HG03066 (cell line): ENCODE results near the gene THEMIS2.
"Not testable (repeated sequence)": the region's sequence is repeated elsewhere in the genome, so short reads cannot be mapped to it uniquely, and the experiment has no call there.

ENCODE experiments used
- ATAC-seq: cut with Tn5 transposase; IDR thresholded peaks from one replicate; pipeline ENCODE4 v1.9.1; 2021; ENCODE audit warnings: low read depth; ENCODE audit not compliant: unreplicated experiment

Gene THEMIS2

DNA sequence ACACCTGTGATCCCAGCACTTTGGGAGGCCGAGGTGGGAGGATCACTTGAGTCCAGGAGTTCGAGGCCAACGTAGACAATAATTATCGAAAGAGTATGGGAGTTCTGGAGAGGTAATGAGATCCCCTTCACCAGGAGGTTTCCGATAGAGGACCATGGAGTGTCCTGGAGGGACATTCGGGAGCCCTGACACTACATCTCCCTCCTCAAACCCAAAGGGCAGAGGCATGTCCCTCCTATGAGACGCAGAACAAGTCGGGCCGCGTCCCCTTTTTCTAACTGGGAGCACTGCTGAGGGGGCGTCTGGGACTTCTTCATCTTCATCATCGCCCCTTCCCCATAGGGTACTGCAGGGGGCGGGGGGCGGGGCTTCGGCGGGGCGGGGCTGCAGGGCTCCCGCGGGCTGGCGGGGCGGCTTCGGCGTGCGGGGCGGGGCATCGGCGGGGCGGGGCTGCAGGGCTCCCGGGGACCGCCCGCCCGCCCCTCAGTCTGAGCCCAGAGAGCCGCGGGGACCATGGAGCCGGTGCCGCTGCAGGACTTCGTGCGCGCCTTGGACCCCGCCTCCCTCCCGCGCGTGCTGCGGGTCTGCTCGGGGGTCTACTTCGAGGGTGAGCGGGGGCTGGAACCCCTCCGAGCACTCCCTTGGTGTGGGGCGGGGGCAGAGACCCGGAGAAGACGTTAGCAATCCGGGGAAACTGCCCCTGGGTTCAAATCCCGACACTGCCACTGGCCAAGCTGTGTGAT lies at the start of gene THEMIS2:
THEMIS2 (plus strand) TSS at position 486 of the 743 bp plus-strand sequence; CDS start at position 514, 28 bp downstream.
- ATAC-seq = no peak

GRCh38 chr1:27823784-27824183 lies 48.6 kb upstream of the THEMIS2 start:
- ATAC-seq = no peak

GRCh38 chr1:27824411-27824810 lies 47.9 kb upstream of the THEMIS2 start:
- no peak for ATAC-seq

- not testable (repeated sequence) for ATAC-seq
Observed at GRCh38 chr1:27829339-27829960, 42.9 kb upstream of the THEMIS2 start.

DNA sequence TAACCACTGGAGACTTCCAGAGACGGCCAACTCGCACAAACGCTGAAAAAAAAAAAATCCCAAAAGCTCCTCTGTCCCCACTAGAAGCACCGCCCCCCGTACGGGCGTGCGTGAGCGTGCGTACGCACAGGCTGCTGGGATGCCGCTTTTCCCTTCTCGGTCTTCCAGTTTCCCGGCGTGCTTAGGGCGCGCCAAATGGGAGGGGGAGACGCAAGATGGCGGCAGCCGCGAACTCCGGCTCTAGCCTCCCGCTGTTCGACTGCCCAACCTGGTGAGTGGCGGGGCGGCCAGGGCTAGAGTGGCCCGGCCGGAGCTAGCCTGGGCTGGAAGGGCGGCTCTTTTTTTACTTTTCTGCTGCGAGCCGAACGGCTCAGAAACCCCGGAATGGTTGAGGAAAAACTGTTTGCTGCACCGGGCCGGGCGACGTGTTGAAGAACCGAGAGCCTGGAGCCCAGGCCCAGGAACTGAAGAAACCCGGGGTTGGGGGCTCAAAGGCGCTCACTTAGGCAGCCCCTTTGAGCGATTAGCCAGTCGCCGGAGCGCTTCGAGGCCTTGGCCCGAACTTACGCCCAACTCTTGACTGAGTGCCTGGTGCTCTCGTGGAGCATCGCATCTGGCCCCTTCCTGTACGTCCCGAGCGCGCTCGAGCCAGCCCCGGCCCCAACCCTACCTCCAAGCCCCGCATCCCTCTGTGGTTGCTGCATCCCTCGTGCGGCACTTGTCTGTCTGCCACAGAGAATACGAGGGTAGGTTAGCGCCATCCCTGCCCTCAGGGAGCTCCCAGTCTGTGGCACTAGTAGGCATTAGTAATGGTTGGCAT lies 41.5 kb upstream of the THEMIS2 start, which contains the start of gene PPP1R8:
PPP1R8 (plus strand) TSS at position 162 of the 820 bp plus-strand sequence; CDS start at position 216, 54 bp downstream.
- ATAC-seq = peak; percentile 91

DNA sequence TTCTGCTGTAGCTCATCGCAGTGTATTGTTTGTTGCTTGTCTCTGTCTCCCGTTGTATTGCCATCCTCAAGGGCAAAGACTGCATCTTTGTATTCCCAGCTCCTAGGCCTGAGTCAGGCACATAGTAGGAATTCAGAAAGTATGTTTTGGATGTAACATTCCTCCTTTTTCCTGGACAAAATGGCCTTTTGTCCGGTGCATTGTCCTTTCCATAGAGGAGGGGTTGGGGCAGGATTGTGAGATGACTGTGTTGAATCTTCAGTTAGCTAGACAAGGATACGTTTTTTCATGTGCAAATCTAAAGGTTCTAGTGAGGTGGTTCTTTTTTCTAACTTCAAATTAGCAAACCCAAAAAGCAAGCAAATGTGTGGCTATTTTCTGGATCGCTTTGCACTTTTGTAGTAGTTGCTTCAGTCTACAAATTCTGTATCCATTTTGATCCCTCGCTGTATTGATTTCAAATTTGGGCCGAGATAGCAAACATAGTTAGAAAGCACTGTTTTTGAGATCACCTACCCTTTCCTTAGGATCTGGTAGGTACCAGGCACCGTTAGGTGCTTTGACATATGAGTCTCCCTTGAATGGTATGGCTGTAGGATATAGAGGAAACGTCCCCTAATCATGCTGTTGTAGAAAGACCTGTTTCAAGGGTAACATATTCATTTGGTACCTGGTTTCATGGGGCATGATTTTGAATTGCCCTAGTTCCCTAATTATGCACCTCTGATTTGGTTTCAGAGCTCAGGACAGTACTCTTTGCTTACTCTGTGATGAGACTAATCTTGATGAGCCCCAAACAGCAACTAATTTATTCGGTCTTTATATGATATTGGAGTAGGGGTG lies 40.6 kb upstream of the THEMIS2 start:
- no peak for ATAC-seq

DNA sequence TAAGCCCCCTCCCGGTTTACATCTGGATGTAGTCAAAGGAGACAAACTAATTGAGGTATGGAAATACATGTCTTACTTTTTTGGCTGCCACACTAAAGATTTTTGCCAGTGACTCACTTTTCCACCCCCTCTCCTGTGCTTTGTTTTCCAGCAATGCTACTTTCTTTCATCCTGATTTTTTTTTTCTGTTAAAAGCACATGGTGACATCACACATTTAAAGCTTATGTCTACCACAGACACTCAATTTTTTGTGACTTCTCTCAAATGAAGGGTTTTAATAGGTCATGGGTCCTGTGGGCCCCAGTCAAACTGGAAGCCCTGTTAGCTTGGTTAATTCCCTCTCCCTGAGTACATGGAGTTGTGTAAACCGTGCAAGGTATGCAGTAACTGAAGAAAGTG lies 39.6 kb upstream of the THEMIS2 start:
- ATAC-seq = no peak

- no peak for ATAC-seq
Observed at GRCh38 chr1:27833470-27833869, 38.9 kb upstream of the THEMIS2 start.

GRCh38 chr1:27835046-27835445 lies 37.3 kb upstream of the THEMIS2 start:
- no peak for ATAC-seq

GRCh38 chr1:27835501-27835900 lies 36.8 kb upstream of the THEMIS2 start:
- ATAC-seq = no peak

GRCh38 chr1:27849951-27850350 lies 22.4 kb upstream of the THEMIS2 start:
- no peak for ATAC-seq

DNA sequence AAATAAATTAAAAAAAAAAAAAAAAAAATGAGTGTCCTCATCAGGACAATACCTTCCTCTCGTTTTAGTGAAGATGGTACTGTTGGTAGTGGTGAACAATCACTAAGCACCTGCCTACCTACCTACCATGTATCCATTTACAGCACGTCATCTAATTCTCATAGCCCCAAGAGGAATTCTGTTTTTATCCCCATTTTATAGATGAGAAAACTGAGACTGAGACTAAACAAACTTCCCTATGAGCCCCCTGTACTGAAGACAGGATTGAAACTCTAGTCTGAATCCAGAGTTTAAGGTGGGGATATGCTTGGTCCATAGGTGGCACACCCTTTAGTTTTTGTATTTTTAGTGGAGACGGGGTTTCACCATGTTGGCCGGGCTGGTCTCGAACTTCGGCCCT lies 17.3 kb upstream of the THEMIS2 start:
- no peak for ATAC-seq

DNA sequence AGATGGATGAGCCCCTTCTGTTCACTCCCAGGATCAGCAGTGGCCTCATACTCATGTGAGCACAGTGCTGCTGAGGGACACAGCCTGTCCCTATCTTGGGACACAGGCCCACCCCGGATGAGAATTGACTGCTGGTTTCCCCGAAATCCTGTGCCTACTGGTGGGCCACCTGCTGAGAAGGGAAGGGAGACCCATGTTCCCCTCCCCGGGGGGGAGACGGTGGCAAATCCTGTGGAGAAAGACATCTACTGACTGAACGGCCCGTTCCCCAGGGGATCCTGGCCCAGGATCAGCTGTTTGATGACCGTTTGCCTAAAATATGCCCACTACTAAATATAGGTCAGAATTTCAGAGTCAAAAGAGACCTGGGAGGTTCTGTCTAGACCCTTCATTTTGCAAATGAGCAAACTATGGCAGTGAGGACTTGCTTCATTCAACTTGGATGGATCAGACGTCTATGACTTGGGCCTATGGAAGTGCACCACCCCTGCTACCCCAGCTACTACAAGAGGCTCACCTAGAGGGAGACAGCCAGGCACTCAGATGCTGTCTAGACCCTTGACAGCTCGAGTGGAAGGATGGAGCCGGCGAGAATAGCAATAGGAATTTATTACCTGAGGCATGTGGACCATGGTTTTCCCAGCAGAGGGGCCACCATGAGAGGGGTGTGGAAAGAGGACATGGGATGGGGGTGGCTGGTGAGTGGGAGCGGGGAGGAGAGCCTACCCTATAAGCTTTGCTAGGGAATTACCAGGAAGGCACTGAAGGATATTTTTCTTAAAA lies 15.6 kb upstream of the THEMIS2 start:
- ATAC-seq = no peak

DNA sequence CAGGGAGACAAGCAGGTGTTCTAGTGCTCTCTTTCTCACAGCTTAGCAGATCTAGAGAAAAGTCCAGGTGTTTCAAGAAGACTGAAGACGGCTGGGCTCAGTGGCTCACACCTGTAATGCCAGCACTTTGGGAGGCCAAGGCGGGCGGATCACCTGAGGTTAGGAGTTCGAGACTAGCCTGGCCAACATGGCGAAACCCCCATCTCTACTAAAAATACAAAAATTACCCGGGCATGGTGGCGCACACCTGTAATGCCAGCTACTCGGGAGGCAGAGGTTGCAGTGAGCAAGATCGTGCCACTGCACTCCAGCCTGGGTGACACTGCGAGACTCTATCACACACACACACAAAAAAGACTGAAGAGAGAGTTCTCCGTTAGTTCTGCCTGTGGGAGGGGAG lies 14.8 kb upstream of the THEMIS2 start:
- ATAC-seq = not testable (repeated sequence)

GRCh38 chr1:27858072-27858948 lies 14.0 kb upstream of the THEMIS2 start:
- ATAC-seq = peak; percentile 60

- ATAC-seq = no peak
Observed at GRCh38 chr1:27858949-27859576, 13.3 kb upstream of the THEMIS2 start.

DNA sequence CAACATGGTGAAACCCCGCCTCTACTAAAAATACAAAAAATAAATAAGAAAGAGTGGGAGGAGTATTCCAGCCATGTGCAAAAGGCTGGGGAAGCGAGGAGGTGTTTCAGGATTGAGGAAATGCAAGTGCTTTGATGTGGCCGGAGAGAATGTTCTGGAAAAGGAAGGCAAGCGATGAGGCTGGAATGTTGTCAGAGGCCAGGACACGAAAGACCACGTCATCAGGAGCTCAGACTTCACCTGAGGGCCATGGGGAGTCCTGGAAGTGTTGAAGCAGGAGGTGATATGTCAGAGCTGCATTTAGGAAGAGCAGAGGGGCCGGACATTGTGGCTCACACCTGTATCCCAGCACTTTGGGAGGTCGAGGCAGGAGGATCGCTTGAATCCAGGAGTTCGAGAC lies 10.9 kb upstream of the THEMIS2 start:
- ATAC-seq = no peak

DNA sequence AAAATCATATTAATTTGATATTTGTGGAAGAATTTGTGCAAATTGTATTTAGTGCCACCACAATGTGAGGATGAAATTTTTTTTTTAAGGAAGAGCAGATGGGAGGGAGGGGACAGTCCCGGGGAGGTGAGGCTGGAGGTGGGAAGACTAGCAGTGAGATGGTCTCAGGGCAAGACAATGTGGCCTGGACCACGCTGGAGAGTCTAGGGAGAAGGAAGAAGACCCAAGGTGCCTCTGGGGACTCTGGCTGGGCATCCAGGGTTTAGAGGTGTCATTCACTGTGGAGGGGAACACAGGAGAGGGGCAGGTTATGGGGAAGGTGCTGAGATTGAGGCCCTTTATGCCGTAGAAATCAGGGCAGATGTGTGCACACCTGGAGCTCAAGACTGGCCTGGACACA lies 10.3 kb upstream of the THEMIS2 start:
- ATAC-seq = no peak
